A549 (cell line): Measurements from ENCODE around the gene KCNIP4. TPM values are rescaled to one million over a fixed set of nuclear protein-coding genes. Genes with fewer than 3 reads are reported as not detected.

ENCODE experiments used
- ATAC-seq, 2 experiments: fragments of 200-7000 bp in 1 of 2; fragments of >200 bp in 1 of 2; cut with Nextera tagmentation in 1 of 2; cut with Tn5 transposase in 1 of 2; 3 replicates each; pipeline versions ENCODE4 v1.8.0 to v1.9.1; 2018 to 2020; ENCODE audit warnings: mild to moderate bottlenecking in 1 of 2, moderate library complexity in 1 of 2
- CTCF ChIA-PET: fragments of 300-600 bp; sonication (Branson Sonifier 250); formaldehyde crosslinking; extraction: SDS; loops from one replicate; lab custom pipeline; 2021; ENCODE audit warnings: antibody characterized with exemption, inconsistent platforms; lab: Yijun Ruan, JAX
- POLR2A ChIA-PET: fragments of 350-600 bp; formaldehyde crosslinking; extraction: SDS; loops from one replicate; lab custom pipeline; 2021; ENCODE audit warnings: antibody characterized with exemption, inconsistent platforms; lab: Yijun Ruan, JAX
- DNase-seq, 2 experiments: peaks; one replicate each; pipeline versions ENCODE4 v3.0.0 to v3.0.0-alpha.2; 2011 to 2016; ENCODE audit warnings: low read depth in 1 of 2, low spot score in 1 of 2
- FAIRE-seq: peaks from 2 replicates; lab custom pipeline; 2011; peaks lifted over from hg19 to GRCh38; lab: Jason Lieb, UNC
- H3K27ac ChIP-seq, 2 experiments: fragments of >200 bp; sonication (Bioruptor Twin); formaldehyde crosslinking; 3 replicates each; pipeline ENCODE4 v1.5.1; 2016 to 2017
- H3K4me1 ChIP-seq: fragments of >200 bp; sonication (Bioruptor Twin); formaldehyde crosslinking; 3 replicates; pipeline ENCODE4 v1.6.1; 2016
- H3K4me2 ChIP-seq: fragments of >200 bp; sonication (Bioruptor Twin); formaldehyde crosslinking; 3 replicates; pipeline ENCODE4 v1.6.1; 2016
- H3K4me3 ChIP-seq: fragments of >200 bp; sonication (Bioruptor Twin); formaldehyde crosslinking; 3 replicates; pipeline ENCODE4 v1.5.1; 2016
- H3K9me3 ChIP-seq: fragments of >200 bp; sonication (Bioruptor Twin); formaldehyde crosslinking; 3 replicates; pipeline ENCODE4 v1.6.1; 2016
- BHLHE40 ChIP-seq: IDR thresholded peaks from 2 replicates; pipeline ENCODE4 v1.6.1; 2012; ENCODE audit warnings: low read depth, low read length, inconsistent platforms
- CBX2 ChIP-seq: fragments of 200-600 bp; sonication (generic); IDR thresholded peaks from 2 replicates; pipeline ENCODE4 v1.6.1; 2016; ENCODE audit warnings: low read depth, mild to moderate bottlenecking, borderline replicate concordance
- CTCF ChIP-seq: fragments of >200 bp; sonication (Bioruptor Twin); formaldehyde crosslinking; IDR thresholded peaks from 3 replicates; pipeline ENCODE4 v1.5.1; 2016
- E2F6 ChIP-seq: IDR thresholded peaks from 2 replicates; pipeline ENCODE4 v1.6.1; 2012; ENCODE audit warnings: low read depth, borderline replicate concordance
- FOSL2 ChIP-seq, 2 experiments: fragments of 450-650 bp in 1 of 2; fragments of >200 bp in 1 of 2; sonication (Bioruptor Twin) in 1 of 2; formaldehyde crosslinking; IDR thresholded peaks; 2 replicates each; pipeline versions ENCODE4 v1.5.0 to v1.6.1; 2016 to 2020; ENCODE audit warnings: mild to moderate bottlenecking in 1 of 2, moderate library complexity in 1 of 2
- GATA3 ChIP-seq: IDR thresholded peaks from 2 replicates; pipeline ENCODE4 v1.6.1; 2012; ENCODE audit warnings: borderline replicate concordance
- HDAC2 ChIP-seq: fragments of 200-600 bp; sonication (generic); IDR thresholded peaks from 2 replicates; pipeline ENCODE4 v1.6.1; 2016
- HES2 ChIP-seq: fragments of >200 bp; sonication (Bioruptor Twin); formaldehyde crosslinking; IDR thresholded peaks from 2 replicates; pipeline ENCODE4 v1.6.1; 2016
- HOXB13 ChIP-seq: fragments of 250-450 bp; sonication (Bioruptor Pico); IDR thresholded peaks from 2 replicates; pipeline ENCODE4 v1.5.0; 2020; ENCODE audit warnings: low read depth, mild to moderate bottlenecking, moderate library complexity
- KDM5A ChIP-seq: fragments of 200-600 bp; sonication (generic); IDR thresholded peaks from 2 replicates; pipeline ENCODE4 v1.6.1; 2016; ENCODE audit warnings: antibody characterized with exemption, mild to moderate bottlenecking
- MYC ChIP-seq: IDR thresholded peaks from 2 replicates; pipeline ENCODE4 v1.6.1; 2012; ENCODE audit warnings: mild to moderate bottlenecking, inconsistent platforms, low read length, improper control_type of control experiment, borderline replicate concordance
- NFE2L2 ChIP-seq: fragments of 150-350 bp; conservative IDR thresholded peaks from 2 replicates; pipeline ENCODE4 v1.6.1; 2014; ENCODE audit warnings: low read length
- NR3C1 ChIP-seq: fragments of >200 bp; sonication (Bioruptor Twin); formaldehyde crosslinking; IDR thresholded peaks from 3 replicates; pipeline ENCODE4 v1.6.1; 2017
- PBX3 ChIP-seq: IDR thresholded peaks from 2 replicates; pipeline ENCODE4 v1.6.1; 2012
- PHF8 ChIP-seq: fragments of 200-600 bp; sonication (generic); IDR thresholded peaks from 2 replicates; pipeline ENCODE4 v1.6.1; 2016; ENCODE audit warnings: low read depth, mild to moderate bottlenecking, antibody characterized with exemption, moderate library complexity, borderline replicate concordance
- POLR2AphosphoS2 ChIP-seq: conservative IDR thresholded peaks from 2 replicates; pipeline ENCODE4 v1.6.1; 2012; ENCODE audit warnings: low read length, improper control_type of control experiment, inconsistent platforms
- SREBF2 ChIP-seq: fragments of 450-650 bp; IDR thresholded peaks from 2 replicates; pipeline ENCODE4 v1.6.1; 2014; ENCODE audit warnings: mild to moderate bottlenecking, moderate library complexity
- TP53 ChIP-seq: fragments of 250-450 bp; sonication (Bioruptor Pico); IDR thresholded peaks from 2 replicates; pipeline ENCODE4 v1.5.0; 2021; ENCODE audit warnings: mild to moderate bottlenecking, moderate library complexity
- ZNF302 ChIP-seq: fragments of 250-450 bp; sonication (Bioruptor Pico); IDR thresholded peaks from 2 replicates; pipeline ENCODE4 v1.9.0; 2021; ENCODE audit warnings: inconsistent platforms, mild to moderate bottlenecking, moderate library complexity
- WGBS: methylation state at CpG from one replicate; pipeline ENCODE4 v1.1.6; 2017; ENCODE audit errors: missing lambda C conversion rate; 5-methylcytosine and 5-hydroxymethylcytosine counted together
- polyA plus RNA-seq, 4 experiments: library from polyadenylated mRNA; depleted of rRNA in 3 of 4; stranded (reverse); fragments of >200 nt; fragmentation: RNase III in 1 of 4; extraction: RNeasy Plus Mini Kit Qiagen cat#74134 plus additional on column Dnase treatment in 1 of 4; gene quantifications; 2 replicates in 3 of 4; 3 replicates in 1 of 4; pipeline ENCODE4 v1.2.3, GENCODE V29; 2011 to 2017

Gene KCNIP4
- polyA plus RNA-seq, 2 of the 4 experiments (the other 2 are of a cell fraction), result not detected

GRCh38 chr4:20944451-20944850, 1004.1 kb downstream of the KCNIP4 start:
- CTCF ChIA-PET, result no interaction called here
- no peak for DNase-seq
- no peak for FAIRE-seq
- Histone ChIP-seq H3K27ac (no peak overlapping the region), H3K4me3 (no peak overlapping the region), H3K9me3 (no peaks in the 10 kb centered on the region), H3K4me2 (no peak overlapping the region), H3K4me1 (no peaks in the 10 kb centered on the region)
- 19% methylated on average over 3 of the region's 3 CpGs for WGBS
- POLR2A ChIA-PET, result no interaction called here
- TF ChIP-seq FOSL2 (IDR thresholded peaks at IDR 0.05) (no peak), FOSL2 (CRISPR knock-in tag; IDR thresholded peaks at IDR 0.05) (no peak)
- ATAC-seq, result no peak

- no peak for FAIRE-seq
- TF ChIP-seq TP53 (CRISPR knock-in tag) (no peak), KDM5A (no peak), MYC (no peak), BHLHE40 (no peak), SREBF2 (no peak), CTCF (no peak), NR3C1 (no peak), CBX2 (no peak), GATA3 (no peak), ZNF302 (CRISPR knock-in tag) (no peak), HDAC2 (no peak), E2F6 (no peak), PBX3 (no peak)
- TF ChIP-seq, all 56 proteins: peak for 0
- DNase-seq (no peak), ATAC-seq (no peak)
- Histone ChIP-seq H3K9me3 (no peaks in the 10 kb centered on the region), H3K4me1 (no peaks in the 10 kb centered on the region), H3K4me3 (no peak overlapping the region), H3K4me2 (no peak overlapping the region), H3K27ac (no peak overlapping the region)
- ChIA-PET CTCF (no interaction called here), POLR2A (no interaction called here)
- WGBS, result 5% methylated on average over 2 of the region's 2 CpGs
Measured at GRCh38 chr4:20938204-20938603, 1010.4 kb downstream of the KCNIP4 start.

- ATAC-seq (no peak), DNase-seq (no peak)
- H3K4me3 ChIP-seq, result no peak overlapping the region
- no peaks in the 10 kb centered on the region for H3K9me3 ChIP-seq
- CTCF ChIA-PET, result no interaction called here
- no peak overlapping the region for H3K27ac ChIP-seq
- H3K4me1 ChIP-seq, result no peaks in the 10 kb centered on the region
- no peak overlapping the region for H3K4me2 ChIP-seq
- no peak for TF ChIP-seq POLR2AphosphoS2
- TF ChIP-seq HOXB13, result no peak
- TF ChIP-seq PHF8, result no peak
- TF ChIP-seq NFE2L2, result no peak
- no peak for TF ChIP-seq HES2
- TF ChIP-seq, all 56 proteins: peak for 0
- FAIRE-seq, result no peak
- POLR2A ChIA-PET, result no interaction called here
Measured at GRCh38 chr4:20926529-20926928, 1022.0 kb downstream of the KCNIP4 start.
